WTC11 (cell line): ENCODE measurements around the gene NUDCD3. TPM values are rescaled to one million over a fixed set of nuclear protein-coding genes. Genes with fewer than 3 reads are reported as not detected.
"Not testable (repeated sequence)": the region's sequence is repeated elsewhere in the genome, so short reads cannot be mapped to it uniquely, and the experiment has no call there.

Experiments
- ATAC-seq: fragments of 200-7000 bp; cut with Tn5 transposase; 2 replicates; pipeline ENCODE4 v1.10.0; 2021; ENCODE audit warnings: mild to moderate bottlenecking, moderate library complexity
- CTCF ChIA-PET: fragments of 300-600 bp; sonication (Branson Sonifier 250); formaldehyde crosslinking; loops from one replicate; lab custom pipeline; 2021; ENCODE audit warnings: antibody characterized with exemption; lab: Charles Lee
- POLR2A ChIA-PET: fragments of 350-600 bp; sonication (Branson Sonifier 250); formaldehyde crosslinking; loops from one replicate; lab custom pipeline; 2021; ENCODE audit warnings: antibody characterized with exemption; lab: Charles Lee
- DNase-seq: peaks from one replicate; pipeline ENCODE4 v3.0.0; 2021; ENCODE audit warnings: low spot score
- H3K27ac Mint-ChIP-seq: 2 replicates; pipeline ENCODE4 v1.8.0; 2021; ENCODE audit warnings: mixed read lengths
- H3K27me3 Mint-ChIP-seq: 2 replicates; pipeline ENCODE4 v1.8.0; 2021; ENCODE audit warnings: low read depth, mild to moderate bottlenecking, moderate library complexity, mixed read lengths
- H3K36me3 Mint-ChIP-seq: 2 replicates; pipeline ENCODE4 v1.8.0; 2021; ENCODE audit warnings: mixed read lengths
- H3K4me1 Mint-ChIP-seq: 2 replicates; pipeline ENCODE4 v1.8.0; 2022; ENCODE audit warnings: mixed read lengths
- H3K4me3 Mint-ChIP-seq: 2 replicates; pipeline ENCODE4 v1.8.0; 2021; ENCODE audit warnings: mild to moderate bottlenecking, moderate library complexity, mixed read lengths
- H3K9me3 Mint-ChIP-seq: 2 replicates; pipeline ENCODE4 v1.8.0; 2021; ENCODE audit warnings: mixed read lengths
- CREB1 ChIP-seq: sonication (generic); formaldehyde crosslinking; IDR thresholded peaks from 2 replicates; pipeline ENCODE4 v1.8.0; 2023; ENCODE audit warnings: mild to moderate bottlenecking, missing genetic modification reagents
- EMX1 ChIP-seq: fragments of 250-450 bp; sonication (Bioruptor Pico); IDR thresholded peaks from 2 replicates; pipeline ENCODE4 v1.8.0; 2021; ENCODE audit warnings: mild to moderate bottlenecking
- ETV6 ChIP-seq: sonication (generic); formaldehyde crosslinking; IDR thresholded peaks from 2 replicates; pipeline ENCODE4 v1.8.1; 2022; ENCODE audit warnings: mild to moderate bottlenecking, missing genetic modification reagents
- FOXJ3 ChIP-seq: sonication (generic); formaldehyde crosslinking; IDR thresholded peaks from 2 replicates; pipeline ENCODE4 v1.9.0; 2021; ENCODE audit warnings: missing genetic modification reagents, mild to moderate bottlenecking, borderline replicate concordance
- FOXP1 ChIP-seq: sonication (generic); formaldehyde crosslinking; IDR thresholded peaks from 2 replicates; pipeline ENCODE4 v1.8.0; 2022; ENCODE audit warnings: missing genetic modification reagents, mild to moderate bottlenecking, moderate library complexity, borderline replicate concordance
- HMGA2 ChIP-seq: fragments of 250-450 bp; sonication (Bioruptor Pico); IDR thresholded peaks from 2 replicates; pipeline ENCODE4 v1.4.0; 2021; ENCODE audit warnings: mild to moderate bottlenecking, moderate library complexity
- JUN ChIP-seq: sonication (generic); formaldehyde crosslinking; IDR thresholded peaks from 2 replicates; pipeline ENCODE4 v1.8.0; 2023; ENCODE audit warnings: mild to moderate bottlenecking, missing genetic modification reagents
- PRRX2 ChIP-seq: fragments of 250-450 bp; sonication (Bioruptor Pico); IDR thresholded peaks from 2 replicates; pipeline ENCODE4 v1.8.0; 2021; ENCODE audit warnings: mild to moderate bottlenecking
- SMAD4 ChIP-seq: sonication (generic); formaldehyde crosslinking; IDR thresholded peaks from 2 replicates; pipeline ENCODE4 v1.8.0; 2022; ENCODE audit warnings: mild to moderate bottlenecking, missing genetic modification reagents
- SP1 ChIP-seq: sonication (generic); formaldehyde crosslinking; conservative IDR thresholded peaks from 2 replicates; pipeline ENCODE4 v1.8.1; 2022; ENCODE audit warnings: missing genetic modification reagents
- TEAD1 ChIP-seq: sonication (generic); formaldehyde crosslinking; IDR thresholded peaks from 2 replicates; pipeline ENCODE4 v1.8.0; 2022; ENCODE audit warnings: mild to moderate bottlenecking, missing genetic modification reagents
- ZNF317 ChIP-seq: sonication (generic); formaldehyde crosslinking; IDR thresholded peaks from 2 replicates; pipeline ENCODE4 v1.8.1; 2023; ENCODE audit warnings: low read depth, mild to moderate bottlenecking, moderate library complexity, missing genetic modification reagents, borderline replicate concordance
- ZNF396 ChIP-seq: fragments of 250-450 bp; sonication (Bioruptor Pico); IDR thresholded peaks from 2 replicates; pipeline ENCODE4 v1.8.0; 2021; ENCODE audit warnings: mild to moderate bottlenecking, moderate library complexity, borderline replicate concordance
- ZNF671 ChIP-seq: fragments of 250-450 bp; sonication (Bioruptor Pico); IDR thresholded peaks from 2 replicates; pipeline ENCODE4 v1.8.0; 2021; ENCODE audit warnings: mild to moderate bottlenecking
- total RNA-seq: library from RNA; stranded (reverse); gene quantifications from 3 replicates; pipeline ENCODE4 v1.2.3, GENCODE V29; 2021
- TF ChIP-seq, protein P1 (sequence below): sonication (generic); formaldehyde crosslinking; IDR thresholded peaks from 2 replicates; pipeline ENCODE4 v1.8.1; 2023; ENCODE audit warnings: mild to moderate bottlenecking, missing genetic modification reagents, borderline replicate concordance
- TF ChIP-seq, protein P2 (sequence below): sonication (generic); formaldehyde crosslinking; IDR thresholded peaks from 2 replicates; pipeline ENCODE4 v1.8.0; 2022; ENCODE audit warnings: mild to moderate bottlenecking, missing genetic modification reagents
- TF ChIP-seq, protein P3 (sequence below): fragments of 250-450 bp; sonication (Bioruptor Pico); IDR thresholded peaks from 2 replicates; pipeline ENCODE4 v1.9.0; 2021; ENCODE audit warnings: moderate library complexity, mild to moderate bottlenecking, inconsistent platforms, borderline replicate concordance

NUDCD3 gene
- total RNA-seq, 1 experiment from 2014 or later = 71.8 TPM

DNA sequence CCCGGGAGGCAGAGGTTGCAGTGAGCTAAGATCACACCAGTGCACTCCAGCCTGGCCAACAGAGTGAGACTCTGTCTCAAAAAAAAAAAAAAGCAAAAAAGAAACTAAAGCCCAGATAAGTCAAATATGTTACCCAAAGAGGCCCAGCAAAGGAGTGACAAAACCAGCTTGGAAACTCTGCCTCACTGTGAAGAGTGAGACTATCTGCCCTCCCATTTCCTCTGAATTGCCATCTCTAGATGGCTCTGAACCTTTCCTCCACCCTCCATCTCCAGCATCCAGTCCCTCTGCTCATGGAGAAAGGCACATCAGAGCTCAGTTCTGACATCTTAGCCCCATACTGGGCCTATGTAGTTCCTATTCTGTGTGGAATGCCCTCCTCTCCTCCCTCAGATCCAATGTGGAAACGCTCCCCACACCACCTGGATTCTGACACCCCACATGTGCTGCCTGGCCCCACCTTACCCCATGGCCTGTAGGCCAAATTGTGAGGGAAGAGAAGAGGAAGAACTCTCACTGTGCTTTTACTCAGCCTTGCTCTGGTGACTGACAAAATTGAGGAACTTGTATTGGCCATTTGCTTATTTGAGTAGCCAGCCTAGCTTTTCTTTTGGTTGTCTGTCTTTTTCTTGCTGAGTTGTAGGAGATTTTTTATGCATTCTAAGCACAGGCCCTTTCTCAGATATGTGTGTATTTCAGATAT is 18.0 kb upstream of the NUDCD3 start (continued):
- TF ChIP-seq SP1 (CRISPR knock-in tag) (no peak), PRRX2 (no peak), ZNF396 (CRISPR knock-in tag) (no peak), ZNF671 (CRISPR knock-in tag) (no peak)
- TF ChIP-seq, protein P1, sequence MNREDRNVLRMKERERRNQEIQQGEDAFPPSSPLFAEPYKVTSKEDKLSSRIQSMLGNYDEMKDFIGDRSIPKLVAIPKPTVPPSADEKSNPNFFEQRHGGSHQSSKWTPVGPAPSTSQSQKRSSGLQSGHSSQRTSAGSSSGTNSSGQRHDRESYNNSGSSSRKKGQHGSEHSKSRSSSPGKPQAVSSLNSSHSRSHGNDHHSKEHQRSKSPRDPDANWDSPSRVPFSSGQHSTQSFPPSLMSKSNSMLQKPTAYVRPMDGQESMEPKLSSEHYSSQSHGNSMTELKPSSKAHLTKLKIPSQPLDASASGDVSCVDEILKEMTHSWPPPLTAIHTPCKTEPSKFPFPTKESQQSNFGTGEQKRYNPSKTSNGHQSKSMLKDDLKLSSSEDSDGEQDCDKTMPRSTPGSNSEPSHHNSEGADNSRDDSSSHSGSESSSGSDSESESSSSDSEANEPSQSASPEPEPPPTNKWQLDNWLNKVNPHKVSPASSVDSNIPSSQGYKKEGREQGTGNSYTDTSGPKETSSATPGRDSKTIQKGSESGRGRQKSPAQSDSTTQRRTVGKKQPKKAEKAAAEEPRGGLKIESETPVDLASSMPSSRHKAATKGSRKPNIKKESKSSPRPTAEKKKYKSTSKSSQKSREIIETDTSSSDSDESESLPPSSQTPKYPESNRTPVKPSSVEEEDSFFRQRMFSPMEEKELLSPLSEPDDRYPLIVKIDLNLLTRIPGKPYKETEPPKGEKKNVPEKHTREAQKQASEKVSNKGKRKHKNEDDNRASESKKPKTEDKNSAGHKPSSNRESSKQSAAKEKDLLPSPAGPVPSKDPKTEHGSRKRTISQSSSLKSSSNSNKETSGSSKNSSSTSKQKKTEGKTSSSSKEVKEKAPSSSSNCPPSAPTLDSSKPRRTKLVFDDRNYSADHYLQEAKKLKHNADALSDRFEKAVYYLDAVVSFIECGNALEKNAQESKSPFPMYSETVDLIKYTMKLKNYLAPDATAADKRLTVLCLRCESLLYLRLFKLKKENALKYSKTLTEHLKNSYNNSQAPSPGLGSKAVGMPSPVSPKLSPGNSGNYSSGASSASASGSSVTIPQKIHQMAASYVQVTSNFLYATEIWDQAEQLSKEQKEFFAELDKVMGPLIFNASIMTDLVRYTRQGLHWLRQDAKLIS (CRISPR knock-in tag) = no peak
- TF ChIP-seq, protein P2, sequence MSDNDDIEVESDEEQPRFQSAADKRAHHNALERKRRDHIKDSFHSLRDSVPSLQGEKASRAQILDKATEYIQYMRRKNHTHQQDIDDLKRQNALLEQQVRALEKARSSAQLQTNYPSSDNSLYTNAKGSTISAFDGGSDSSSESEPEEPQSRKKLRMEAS (CRISPR knock-in tag) = no peak

DNA sequence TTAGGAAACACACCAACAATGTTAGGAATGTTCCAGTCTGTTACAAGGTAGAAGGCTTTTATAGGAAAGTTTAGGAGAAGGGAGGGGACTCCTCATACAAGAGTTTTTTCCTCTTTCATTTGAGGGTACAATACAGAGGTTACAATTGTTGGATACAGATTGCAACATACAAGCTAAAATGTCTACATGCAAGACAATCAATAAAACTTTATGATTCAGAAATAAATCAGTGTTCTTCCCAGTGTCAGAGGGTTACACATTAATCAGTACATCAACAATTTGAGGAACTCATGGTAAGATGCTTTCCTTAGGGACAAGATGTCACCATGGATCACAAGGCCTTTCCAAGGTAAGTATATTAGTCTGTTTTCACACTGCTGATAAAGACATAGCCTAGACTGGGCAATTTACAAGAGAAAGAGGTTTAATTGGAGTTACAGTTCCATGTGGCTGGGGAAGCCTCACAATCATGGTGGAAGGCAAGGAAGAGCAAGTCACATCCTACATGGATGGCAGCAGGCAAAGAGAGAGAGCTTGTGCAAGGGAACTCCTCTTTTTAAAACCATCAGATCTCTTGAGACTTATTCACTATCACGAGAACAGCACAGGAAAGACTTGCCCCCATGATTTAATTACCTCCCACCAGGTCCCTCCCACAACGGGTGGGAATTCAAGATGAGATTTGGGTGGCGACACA is 16.3 kb upstream of the NUDCD3 start:
- H3K27ac Mint-ChIP-seq, ATAC-seq, DNase-seq, POLR2A ChIA-PET, H3K4me1 Mint-ChIP-seq, H3K4me3 Mint-ChIP-seq, CTCF ChIA-PET, H3K36me3 Mint-ChIP-seq: not testable (repeated sequence)
- Mint-ChIP-seq H3K9me3 (peaks cover 31% of the 10 kb centered on the region), H3K27me3 (peaks cover 24% of the 10 kb centered on the region)

DNA sequence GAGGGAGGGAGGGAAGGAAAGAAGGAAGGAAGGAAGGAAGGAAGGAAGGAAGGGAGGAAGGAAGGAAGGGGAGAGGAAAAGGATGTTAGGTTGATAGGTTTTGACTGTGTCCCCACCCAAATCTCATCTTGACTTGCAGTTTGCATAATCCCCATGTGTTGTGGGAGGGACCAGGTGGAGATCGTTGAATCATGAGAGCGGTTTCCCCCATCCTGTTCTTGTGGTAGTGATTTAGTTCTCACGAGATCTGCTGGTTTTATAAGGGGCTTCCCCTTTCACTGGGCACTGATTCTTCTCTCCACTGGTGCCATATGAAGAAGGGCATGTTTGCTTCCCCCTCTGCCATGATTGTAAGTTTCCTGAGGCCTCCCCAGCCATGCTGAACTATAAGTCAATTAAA is 15.1 kb upstream of the NUDCD3 start:
- Mint-ChIP-seq H3K4me1 (no peaks in the 10 kb centered on the region), H3K27me3 (peaks cover 24% of the 10 kb centered on the region), H3K27ac (no peak overlapping the region), H3K9me3 (peaks cover 31% of the 10 kb centered on the region), H3K4me3 (no peak overlapping the region), H3K36me3 (peaks cover 5% of the 10 kb centered on the region)
- POLR2A ChIA-PET = no interaction called here
- no peak for DNase-seq
- TF ChIP-seq TEAD1 (CRISPR knock-in tag) (no peak), SMAD4 (no peak), CREB1 (CRISPR knock-in tag) (no peak), FOXJ3 (no peak), FOXP1 (CRISPR knock-in tag) (no peak), HMGA2 (CRISPR knock-in tag) (no peak), ETV6 (no peak), JUN (CRISPR knock-in tag) (no peak), EMX1 (CRISPR knock-in tag) (no peak), ZNF317 (no peak)
- TF ChIP-seq, protein P2 (CRISPR knock-in tag) = no peak
- TF ChIP-seq, protein P3, sequence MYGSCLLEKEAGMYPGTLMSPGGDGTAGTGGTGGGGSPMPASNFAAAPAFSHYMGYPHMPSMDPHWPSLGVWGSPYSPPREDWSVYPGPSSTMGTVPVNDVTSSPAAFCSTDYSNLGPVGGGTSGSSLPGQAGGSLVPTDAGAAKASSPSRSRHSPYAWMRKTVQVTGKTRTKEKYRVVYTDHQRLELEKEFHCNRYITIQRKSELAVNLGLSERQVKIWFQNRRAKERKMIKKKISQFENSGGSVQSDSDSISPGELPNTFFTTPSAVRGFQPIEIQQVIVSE = no peak
- no peak for ATAC-seq
- CTCF ChIA-PET = no interaction called here
